KOPT-K1 (cell line): ENCODE measurements around the gene FBXO48.
"Not testable (repeated sequence)": the region's sequence is repeated elsewhere in the genome, so short reads cannot be mapped to it uniquely, and the experiment has no call there.

ENCODE experiments used
- H3K27ac ChIP-seq: fragments of 200-600 bp; sonication (generic); 2 replicates; pipeline ENCODE4 v1.5.1; 2016; ENCODE audit warnings: antibody characterized with exemption, mild to moderate bottlenecking, low read depth, low read length; ENCODE audit not compliant: poor library complexity, severe bottlenecking
- H3K36me3 ChIP-seq: fragments of 200-600 bp; sonication (generic); 2 replicates; pipeline ENCODE4 v1.5.1; 2017; ENCODE audit warnings: antibody characterized with exemption, mild to moderate bottlenecking, low read length, moderate library complexity; ENCODE audit not compliant: insufficient read depth
- H3K9me3 ChIP-seq: fragments of 200-600 bp; sonication (generic); 2 replicates; pipeline ENCODE4 v1.5.1; 2017; ENCODE audit warnings: antibody characterized with exemption, low read length, mild to moderate bottlenecking; ENCODE audit not compliant: insufficient read depth, poor library complexity, severe bottlenecking

The FBXO48 gene, protein sequence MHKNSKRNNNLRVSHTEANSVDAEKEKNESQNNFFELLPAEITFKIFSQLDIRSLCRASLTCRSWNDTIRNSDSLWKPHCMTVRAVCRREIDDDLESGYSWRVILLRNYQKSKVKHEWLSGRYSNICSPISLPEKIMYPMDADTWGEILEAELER

DNA sequence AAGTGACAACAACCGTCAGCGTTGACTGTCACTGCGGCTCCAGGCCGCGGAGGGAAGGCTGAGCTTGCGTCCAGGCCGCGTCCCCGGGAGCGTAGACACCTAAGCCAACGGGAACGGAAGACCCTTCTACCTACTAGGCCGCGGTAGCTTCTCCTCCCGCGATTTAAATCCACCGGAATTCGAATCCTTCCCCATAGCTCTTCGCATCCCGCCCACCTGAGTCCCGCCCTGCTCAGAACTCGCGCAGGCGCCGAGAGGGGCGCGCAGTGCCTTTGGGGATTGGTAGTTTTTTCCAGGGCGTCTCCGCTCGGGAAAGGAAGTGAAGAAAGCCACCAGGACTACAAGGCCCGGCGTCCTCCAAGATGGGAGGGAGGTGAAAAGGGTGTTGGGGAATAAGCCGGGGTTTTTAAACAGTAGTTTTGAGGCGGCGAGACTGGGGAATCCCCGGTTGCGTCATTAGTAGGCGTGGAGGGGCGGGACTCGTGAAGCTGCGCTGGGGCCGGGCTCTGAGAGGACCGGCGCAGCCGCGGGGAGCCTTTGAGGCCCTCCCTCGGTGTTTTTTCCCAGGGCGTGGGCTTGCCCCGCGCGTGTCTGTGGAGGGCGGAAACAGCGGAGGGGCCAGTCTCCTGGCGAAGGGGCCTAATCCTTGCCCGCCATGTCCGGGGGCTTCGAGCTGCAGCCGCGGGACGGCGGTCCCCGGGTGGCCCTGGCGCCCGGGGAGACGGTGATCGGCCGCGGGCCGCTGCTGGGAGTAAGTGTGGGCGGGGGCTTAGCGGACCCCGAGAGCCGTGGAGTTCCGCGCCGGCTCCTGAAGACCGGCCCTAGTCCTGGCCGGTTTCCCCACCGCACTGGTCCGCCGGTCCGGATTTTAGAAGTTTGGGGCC lies at the start of gene FBXO48, which contains the start of gene APLF:
FBXO48 (minus strand) TSS at position 218 of the 884 bp plus-strand sequence. CDS start 2,149 bp downstream, outside the sequence.
APLF (plus strand) TSS at position 509 of the 884 bp plus-strand sequence; CDS start at position 656, 147 bp downstream.
- H3K36me3 ChIP-seq: no peaks in the 10 kb centered on the region
- no peaks in the 10 kb centered on the region for H3K9me3 ChIP-seq
- H3K27ac ChIP-seq: peak within 1 kb of the TSS; percentile 88

DNA sequence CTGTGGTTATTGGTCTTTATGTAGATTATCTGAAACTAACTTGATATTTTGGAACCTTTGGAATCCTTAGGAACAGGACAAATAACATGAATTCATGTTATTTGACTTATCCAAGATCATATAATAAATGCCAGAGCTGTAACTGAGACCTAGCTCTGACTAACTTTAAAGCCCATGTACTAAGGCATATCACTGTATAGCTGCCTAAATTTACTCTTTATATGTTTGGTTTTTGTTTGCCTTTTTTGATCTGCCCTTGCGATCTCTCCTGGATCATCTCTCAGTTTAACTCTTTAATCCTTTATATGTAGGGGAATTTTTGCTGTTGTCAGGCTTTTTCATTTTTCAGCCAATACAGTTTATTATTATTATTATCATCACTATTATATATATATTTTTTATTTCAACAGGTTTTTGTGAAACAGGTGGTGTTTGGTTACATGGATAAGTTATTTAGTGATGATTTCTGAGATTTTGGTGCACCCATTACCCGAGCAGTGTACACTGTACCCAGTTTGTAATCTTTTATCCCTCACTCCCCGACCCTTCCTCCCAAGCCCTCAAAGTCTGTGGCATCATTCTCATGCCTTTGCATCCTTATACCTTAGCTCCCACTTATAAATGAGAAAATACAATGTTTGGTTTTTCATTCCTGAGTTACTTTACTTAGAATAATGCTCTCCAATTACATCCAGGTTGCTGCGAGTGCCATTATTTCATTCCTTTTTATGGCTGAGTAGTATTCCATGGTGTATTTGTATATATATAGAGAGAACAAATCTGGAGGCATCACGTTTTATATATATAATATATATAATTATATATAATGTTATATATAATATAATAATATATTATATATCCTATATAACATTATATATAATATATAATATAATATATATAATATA lies 49.2 kb upstream of the FBXO48 start:
- no peaks in the 10 kb centered on the region for H3K9me3 ChIP-seq
- H3K27ac ChIP-seq: no peak overlapping the region
- no peaks in the 10 kb centered on the region for H3K36me3 ChIP-seq

DNA sequence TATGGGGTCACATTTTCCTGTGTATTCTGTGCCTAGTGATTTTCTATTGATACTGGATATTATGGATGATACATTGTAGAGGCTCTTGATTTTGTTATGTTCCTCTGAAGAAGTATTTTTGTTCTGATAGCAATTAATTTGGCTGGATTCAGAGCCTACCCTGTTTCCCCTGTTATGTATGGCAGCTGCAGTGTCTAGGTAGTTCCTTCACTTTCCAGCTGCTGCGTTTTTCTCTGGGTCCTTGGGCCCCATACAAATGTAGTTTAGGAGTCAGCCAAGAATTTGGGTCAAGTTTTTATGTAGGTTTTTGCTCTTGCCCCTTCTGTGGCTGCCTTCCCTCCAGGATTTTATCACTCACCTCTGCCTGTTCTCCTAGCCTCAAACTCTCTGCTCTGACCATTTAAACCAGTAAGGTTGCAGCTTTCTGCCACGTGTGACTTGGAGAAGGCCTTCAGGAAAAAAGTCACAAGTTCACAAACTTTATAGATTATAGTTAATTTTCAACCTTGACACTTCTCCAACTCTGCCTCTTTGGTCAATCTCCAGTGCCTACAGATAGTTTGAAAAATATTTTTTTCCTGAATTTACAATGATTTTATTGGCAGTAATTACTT lies 47.3 kb upstream of the FBXO48 start:
- Histone ChIP-seq H3K27ac (no peak overlapping the region), H3K9me3 (no peaks in the 10 kb centered on the region), H3K36me3 (no peaks in the 10 kb centered on the region)

- Histone ChIP-seq H3K9me3 (no peaks in the 10 kb centered on the region), H3K27ac (no peak overlapping the region), H3K36me3 (no peaks in the 10 kb centered on the region)
Measured at GRCh38 chr2:68512966-68513365, 45.9 kb upstream of the FBXO48 start.

DNA sequence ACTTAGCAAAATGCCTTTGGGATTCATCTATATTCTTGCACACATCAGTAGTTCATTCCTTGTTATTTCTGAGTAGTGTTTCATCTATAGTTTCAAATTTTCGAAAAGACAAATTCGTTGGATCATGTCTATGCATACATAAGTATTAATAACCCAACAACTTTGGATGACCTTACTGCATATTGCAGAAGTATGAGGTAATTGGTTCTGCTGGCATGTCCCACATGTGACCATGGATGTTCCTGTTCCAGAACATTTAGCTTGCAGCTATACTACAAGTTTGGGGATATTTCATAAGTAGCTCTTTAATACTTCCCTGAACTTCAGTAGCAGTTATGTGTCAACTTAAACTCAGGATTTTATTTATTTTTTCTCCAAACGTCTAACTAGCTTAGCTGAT lies 45.2 kb upstream of the FBXO48 start:
- Histone ChIP-seq H3K27ac (no peak overlapping the region), H3K9me3 (no peaks in the 10 kb centered on the region), H3K36me3 (no peaks in the 10 kb centered on the region)

DNA sequence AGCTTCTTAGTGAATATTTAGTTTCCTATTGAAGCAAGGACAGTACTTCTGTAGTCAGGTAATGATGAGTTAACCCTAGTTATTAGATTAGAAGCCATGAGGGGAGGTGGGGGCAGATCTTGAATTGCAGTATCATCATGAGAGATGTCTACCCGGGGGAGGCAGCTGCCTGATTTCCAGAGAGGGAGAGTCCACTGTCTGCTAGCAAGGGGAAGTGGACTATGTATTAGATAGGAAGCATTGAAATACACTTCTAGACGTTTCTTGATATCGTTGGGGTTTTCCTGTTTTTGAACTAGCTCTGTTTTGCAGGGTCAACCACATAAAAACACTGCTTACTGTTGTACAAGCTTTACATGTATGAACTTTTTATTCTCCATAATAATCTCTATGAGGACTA lies 39.1 kb upstream of the FBXO48 start:
- H3K9me3 ChIP-seq: no peaks in the 10 kb centered on the region
- H3K36me3 ChIP-seq: no peaks in the 10 kb centered on the region
- H3K27ac ChIP-seq: no peak overlapping the region

GRCh38 chr2:68505603-68506159 lies 38.6 kb upstream of the FBXO48 start:
- no peak overlapping the region for H3K27ac ChIP-seq
- no peaks in the 10 kb centered on the region for H3K9me3 ChIP-seq
- H3K36me3 ChIP-seq: no peaks in the 10 kb centered on the region

- Histone ChIP-seq H3K9me3 (peaks cover 5% of the 10 kb centered on the region), H3K27ac (no peak overlapping the region), H3K36me3 (no peaks in the 10 kb centered on the region)
Measured at GRCh38 chr2:68501768-68502167, 34.7 kb upstream of the FBXO48 start.

GRCh38 chr2:68500649-68501048 lies 33.6 kb upstream of the FBXO48 start:
- Histone ChIP-seq H3K36me3 (no peaks in the 10 kb centered on the region), H3K27ac (no peak overlapping the region), H3K9me3 (peaks cover 16% of the 10 kb centered on the region)

DNA sequence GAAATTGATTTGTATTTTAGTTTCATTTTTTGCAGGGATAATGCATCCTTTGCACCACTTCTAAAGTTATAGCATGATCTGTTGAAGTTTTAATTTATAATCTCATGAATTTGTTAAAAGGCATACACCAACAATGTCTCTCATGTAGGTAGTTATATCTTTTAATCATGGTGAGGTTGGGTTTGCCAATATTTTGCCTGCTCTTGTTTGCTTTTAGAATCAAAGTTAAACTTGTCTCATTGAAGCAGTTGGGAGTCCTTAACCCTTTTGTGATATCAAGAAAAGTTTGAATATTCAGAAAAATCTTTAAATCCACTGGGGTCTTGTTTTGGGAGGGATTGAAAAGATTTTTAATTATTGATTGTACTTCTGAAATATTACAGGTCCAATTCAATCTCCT lies 32.0 kb upstream of the FBXO48 start:
- Histone ChIP-seq H3K27ac (no peak overlapping the region), H3K9me3 (peaks cover 29% of the 10 kb centered on the region), H3K36me3 (no peaks in the 10 kb centered on the region)

- H3K9me3 ChIP-seq: peaks cover 22% of the 10 kb centered on the region
- no peaks in the 10 kb centered on the region for H3K36me3 ChIP-seq
- no peak overlapping the region for H3K27ac ChIP-seq
Measured at GRCh38 chr2:68491582-68491981, 24.5 kb upstream of the FBXO48 start.

GRCh38 chr2:68489282-68489681 lies 22.2 kb upstream of the FBXO48 start:
- peaks cover 2% of the 10 kb centered on the region for H3K9me3 ChIP-seq
- no peaks in the 10 kb centered on the region for H3K36me3 ChIP-seq
- no peak overlapping the region for H3K27ac ChIP-seq

GRCh38 chr2:68488605-68489004 lies 21.5 kb upstream of the FBXO48 start:
- H3K36me3 ChIP-seq, H3K27ac ChIP-seq, H3K9me3 ChIP-seq: not testable (repeated sequence)

- Histone ChIP-seq H3K36me3 (no peaks in the 10 kb centered on the region), H3K9me3 (no peaks in the 10 kb centered on the region), H3K27ac (no peak overlapping the region)
Measured at GRCh38 chr2:68487773-68488355, 20.8 kb upstream of the FBXO48 start.
